GM18498 (cell line): ENCODE data around the gene CDHR1.

Experiments
- ATAC-seq: cut with Tn5 transposase; IDR thresholded peaks from one replicate; pipeline ENCODE4 v1.9.1; 2021; ENCODE audit warnings: mild to moderate bottlenecking, moderate library complexity; ENCODE audit not compliant: unreplicated experiment

CDHR1 gene

GRCh38 chr10:84198206-84198915, 4.0 kb downstream of the CDHR1 start:
- ATAC-seq = no peak

GRCh38 chr10:84200537-84201243, 6.4 kb downstream of the CDHR1 start:
- ATAC-seq = no peak

GRCh38 chr10:84201244-84201606, 6.9 kb downstream of the CDHR1 start:
- ATAC-seq = no peak

- no peak for ATAC-seq
Measured at GRCh38 chr10:84201682-84202081, 7.3 kb downstream of the CDHR1 start.

- ATAC-seq = no peak
Measured at GRCh38 chr10:84202349-84202748, 8.0 kb downstream of the CDHR1 start.

GRCh38 chr10:84204122-84204521, 9.8 kb downstream of the CDHR1 start:
- ATAC-seq = peak; percentile 61

GRCh38 chr10:84204610-84205009, 10.3 kb downstream of the CDHR1 start:
- ATAC-seq = no peak

- peak; percentile 83 for ATAC-seq
Measured at GRCh38 chr10:84205049-84205852, 10.9 kb downstream of the CDHR1 start.

GRCh38 chr10:84205853-84206525, 11.7 kb downstream of the CDHR1 start:
- ATAC-seq = no peak

- no peak for ATAC-seq
Measured at GRCh38 chr10:84208023-84208422, 13.7 kb downstream of the CDHR1 start.

GRCh38 chr10:84211566-84211965, 17.2 kb downstream of the CDHR1 start:
- ATAC-seq = no peak

GRCh38 chr10:84212014-84212413, 17.7 kb downstream of the CDHR1 start:
- no peak for ATAC-seq

GRCh38 chr10:84213076-84213475, 18.7 kb downstream of the CDHR1 start:
- no peak for ATAC-seq

GRCh38 chr10:84214046-84214572, 19.8 kb downstream of the CDHR1 start:
- peak; percentile 10 for ATAC-seq

GRCh38 chr10:84214612-84215235, 20.4 kb downstream of the CDHR1 start:
- peak; percentile 82 for ATAC-seq

GRCh38 chr10:84216834-84217233, 22.5 kb downstream of the CDHR1 start:
- no peak for ATAC-seq

GRCh38 chr10:84217746-84218145, 23.4 kb downstream of the CDHR1 start:
- ATAC-seq = no peak

GRCh38 chr10:84221916-84222315, 27.6 kb downstream of the CDHR1 start:
- no peak for ATAC-seq

- no peak for ATAC-seq
Measured at GRCh38 chr10:84224411-84225028, 30.2 kb downstream of the CDHR1 start.
